Kidney (tissue), 14 donors: ENCODE data around the gene XDH. TPM values are rescaled to one million over a fixed set of nuclear protein-coding genes. Genes with fewer than 3 reads are reported as not detected.

Source experiments
- DNase-seq, 5 donors: peaks; one replicate each; pipeline ENCODE4 v3.0.0-alpha.2; 2013 to 2020
- FAIRE-seq: peaks from 2 replicates; lab custom pipeline; 2012; peaks lifted over from hg19 to GRCh38; lab: Jason Lieb, UNC
- H3K27ac ChIP-seq, 2 donors: one replicate each; pipeline ENCODE4 v1.7.0; 2013; ENCODE audit warnings: low read depth in 2 of 2, low read length in 2 of 2, inconsistent platforms in 1 of 2
- H3K27me3 ChIP-seq: one replicate; pipeline ENCODE4 v1.7.1; 2013; ENCODE audit warnings: low read length, inconsistent platforms; ENCODE audit not compliant: control insufficient read depth, insufficient read depth
- H3K36me3 ChIP-seq, 3 donors: one replicate each; pipeline versions ENCODE4 v1.7.0 to v1.7.1; 2013; ENCODE audit warnings: low read length in 3 of 3, control low read depth in 1 of 3, inconsistent platforms in 1 of 3; ENCODE audit not compliant: insufficient read depth in 3 of 3, control insufficient read depth in 2 of 3
- H3K4me1 ChIP-seq, 3 donors: one replicate each; pipeline versions ENCODE4 v1.7.0 to v1.7.1; 2013; ENCODE audit warnings: low read length in 3 of 3, inconsistent platforms in 1 of 3, low read depth in 1 of 3; ENCODE audit not compliant: control insufficient read depth in 2 of 3, insufficient read depth in 2 of 3
- H3K4me3 ChIP-seq, 3 donors: one replicate each; pipeline versions ENCODE4 v1.7.0 to v1.8.1; 2013; ENCODE audit warnings: low read length in 3 of 3, control low read depth in 1 of 3, inconsistent platforms in 1 of 3
- H3K9ac ChIP-seq, 3 donors: one replicate each; pipeline versions ENCODE4 v1.7.0 to v1.7.1; 2013; ENCODE audit warnings: low read length in 3 of 3, control low read depth in 1 of 3, inconsistent platforms in 1 of 3
- H3K9me3 ChIP-seq, 3 donors: one replicate each; pipeline versions ENCODE4 v1.7.0 to v1.7.1; 2013; ENCODE audit warnings: low read length in 3 of 3, control low read depth in 1 of 3, inconsistent platforms in 1 of 3; ENCODE audit not compliant: control insufficient read depth in 2 of 3, insufficient read depth in 1 of 3
- CTCF ChIP-seq: IDR thresholded peaks from 3 replicates; pipeline ENCODE4 v1.5.1; 2012; ENCODE audit warnings: mild to moderate bottlenecking, moderate library complexity, borderline replicate concordance; ENCODE audit not compliant: insufficient read depth; ENCODE audit errors: extremely low read depth
- intact Hi-C: fragments of 100-400 bp; cut with DNase I; formaldehyde crosslinking; loops from one replicate; pipeline ENCODE4 v1.11.1; 2022
- polyA plus RNA-seq: library from polyadenylated mRNA; stranded (reverse); fragments of 350-450 nt; fragmentation: Illumina TruSeq; extraction: RNeasy Lipid Tissue Mini Kit (QIAGEN cat#74804); gene quantifications from one replicate; pipeline ENCODE4 v1.2.3, GENCODE V29; 2014; ENCODE audit warnings: low read depth, low replicate concordance; ENCODE audit not compliant: insufficient read depth
- total RNA-seq: library from RNA; stranded (reverse); fragmentation: NEBNext Ultra II Directional; extraction: Animal tissue kit (Norgen Biotek cat#: 25700); gene quantifications from one replicate; pipeline ENCODE4 v1.2.1, GENCODE V29; 2021
- donor health status: control.
- donor health status: control.
- donor health status: control.
- donor health status: control.
- donor health status: control.
- donor health status: DM: yes; HTN: yes; CAD: no.
- donor health status: Normal renal cell carcinoma (clear cell type).

The XDH gene
- total and polyA plus RNA-seq, 2 donors from 2014 or later = 3.1 TPM; not detected in 1

- FAIRE-seq (no peak), DNase-seq (no peak)
- Histone ChIP-seq H3K4me3 (no peak overlapping the region), H3K36me3 (no peaks in the 10 kb centered on the region), H3K27me3 (no peaks in the 10 kb centered on the region), H3K27ac (no peak overlapping the region), H3K9ac (no peak overlapping the region), H3K4me1 (no peaks in the 10 kb centered on the region), H3K9me3 (no peaks in the 10 kb centered on the region)
- no peak for TF ChIP-seq CTCF
- intact Hi-C loops = no loop called here
Observed at GRCh38 chr2:31349160-31349559, 65.4 kb downstream of the XDH start.

GRCh38 chr2:31348618-31349017 is 65.9 kb downstream of the XDH start:
- H3K9me3 ChIP-seq = no peaks in the 10 kb centered on the region
- FAIRE-seq = no peak
- H3K27ac ChIP-seq = no peak overlapping the region
- DNase-seq = no peak
- H3K9ac ChIP-seq = no peak overlapping the region
- H3K4me1 ChIP-seq = no peaks in the 10 kb centered on the region
- intact Hi-C loops = no loop called here
- no peak for TF ChIP-seq CTCF
- H3K4me3 ChIP-seq = no peak overlapping the region
- H3K27me3 ChIP-seq = no peaks in the 10 kb centered on the region
- H3K36me3 ChIP-seq = no peaks in the 10 kb centered on the region

- H3K9me3 ChIP-seq = no peaks in the 10 kb centered on the region
- no peaks in the 10 kb centered on the region for H3K36me3 ChIP-seq
- no peaks in the 10 kb centered on the region for H3K27me3 ChIP-seq
- intact Hi-C loops = no loop called here
- no peaks in the 10 kb centered on the region for H3K4me1 ChIP-seq
- no peak overlapping the region for H3K9ac ChIP-seq
- no peak overlapping the region for H3K27ac ChIP-seq
- TF ChIP-seq CTCF = no peak
- no peak overlapping the region for H3K4me3 ChIP-seq
- no peak for FAIRE-seq
- DNase-seq = peak in 1 of 5 donors; percentile 6
Observed at GRCh38 chr2:31347750-31348149, 66.8 kb downstream of the XDH start.

- FAIRE-seq (no peak), DNase-seq (no peak)
- Histone ChIP-seq H3K27ac (no peak overlapping the region), H3K9ac (no peak overlapping the region), H3K36me3 (no peaks in the 10 kb centered on the region), H3K9me3 (no peaks in the 10 kb centered on the region), H3K4me1 (no peaks in the 10 kb centered on the region), H3K27me3 (no peaks in the 10 kb centered on the region), H3K4me3 (no peak overlapping the region)
- intact Hi-C loops = no loop called here
- TF ChIP-seq CTCF = no peak
Observed at GRCh38 chr2:31347319-31347718, 67.2 kb downstream of the XDH start.
